Cardiac fibroblast (primary cell): ENCODE results near the gene LBHD2.
A peak's percentile ranks its signal among the peaks of the same experiment; 100 is the strongest.

Experiments used
- DNase-seq, 2 donors: peaks; one replicate each; pipeline versions ENCODE4 v3.0.0 to v3.0.0-alpha.2; 2010; ENCODE audit warnings: low read depth in 2 of 2
- H3K4me3 ChIP-seq, 2 donors: replicated peaks in 1 of 2; 1 replicate in 1 of 2; 2 replicates in 1 of 2; pipeline ENCODE4 v1.5.1; 2011; ENCODE audit warnings: low read depth in 2 of 2, low read length in 2 of 2, mild to moderate bottlenecking in 2 of 2, moderate library complexity in 1 of 2
- TF ChIP-seq, protein P1 (sequence below): IDR thresholded peaks from one replicate; pipeline ENCODE4 v1.5.1; 2011; ENCODE audit warnings: low read depth, mild to moderate bottlenecking, low read length, inconsistent platforms

LBHD2 gene

DNA sequence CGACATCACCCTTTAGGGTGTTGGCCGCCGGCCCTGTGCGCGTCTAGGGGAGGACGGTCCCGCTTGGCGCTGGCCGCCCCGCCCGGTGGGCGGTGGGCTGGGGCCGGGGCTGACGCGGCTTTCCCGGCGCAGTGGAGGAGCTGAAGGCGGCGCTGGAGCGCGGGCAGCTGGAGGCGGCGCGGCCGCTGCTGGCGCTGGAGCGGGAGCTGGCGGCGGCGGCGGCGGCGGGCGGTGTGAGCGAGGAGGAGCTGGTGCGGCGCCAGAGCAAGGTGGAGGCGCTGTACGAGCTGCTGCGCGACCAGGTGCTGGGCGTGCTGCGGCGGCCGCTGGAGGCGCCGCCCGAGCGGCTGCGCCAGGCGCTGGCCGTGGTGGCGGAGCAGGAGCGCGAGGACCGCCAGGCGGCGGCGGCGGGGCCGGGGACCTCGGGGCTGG lies 42.9 kb downstream of the LBHD2 start:
- TF ChIP-seq, protein P1, sequence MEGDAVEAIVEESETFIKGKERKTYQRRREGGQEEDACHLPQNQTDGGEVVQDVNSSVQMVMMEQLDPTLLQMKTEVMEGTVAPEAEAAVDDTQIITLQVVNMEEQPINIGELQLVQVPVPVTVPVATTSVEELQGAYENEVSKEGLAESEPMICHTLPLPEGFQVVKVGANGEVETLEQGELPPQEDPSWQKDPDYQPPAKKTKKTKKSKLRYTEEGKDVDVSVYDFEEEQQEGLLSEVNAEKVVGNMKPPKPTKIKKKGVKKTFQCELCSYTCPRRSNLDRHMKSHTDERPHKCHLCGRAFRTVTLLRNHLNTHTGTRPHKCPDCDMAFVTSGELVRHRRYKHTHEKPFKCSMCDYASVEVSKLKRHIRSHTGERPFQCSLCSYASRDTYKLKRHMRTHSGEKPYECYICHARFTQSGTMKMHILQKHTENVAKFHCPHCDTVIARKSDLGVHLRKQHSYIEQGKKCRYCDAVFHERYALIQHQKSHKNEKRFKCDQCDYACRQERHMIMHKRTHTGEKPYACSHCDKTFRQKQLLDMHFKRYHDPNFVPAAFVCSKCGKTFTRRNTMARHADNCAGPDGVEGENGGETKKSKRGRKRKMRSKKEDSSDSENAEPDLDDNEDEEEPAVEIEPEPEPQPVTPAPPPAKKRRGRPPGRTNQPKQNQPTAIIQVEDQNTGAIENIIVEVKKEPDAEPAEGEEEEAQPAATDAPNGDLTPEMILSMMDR: no peak

DNA sequence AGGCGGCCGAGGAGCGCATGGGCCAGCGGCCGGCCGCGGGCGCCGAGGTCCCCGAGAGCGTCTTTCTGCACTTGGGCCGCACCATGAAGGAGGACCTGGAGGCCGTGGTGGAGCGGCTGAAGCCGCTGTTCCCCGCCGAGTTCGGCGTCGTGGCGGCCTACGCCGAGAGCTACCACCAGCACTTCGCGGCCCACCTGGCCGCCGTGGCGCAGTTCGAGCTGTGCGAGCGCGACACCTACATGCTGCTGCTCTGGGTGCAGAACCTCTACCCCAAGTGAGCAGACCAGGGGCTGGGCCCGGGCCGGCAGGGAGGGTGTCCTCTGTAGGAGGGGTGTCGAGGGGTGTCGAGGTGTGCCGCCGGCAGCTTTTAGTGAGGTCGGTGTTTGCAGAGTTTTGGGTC lies 43.3 kb downstream of the LBHD2 start:
- no peak overlapping the region for H3K4me3 ChIP-seq
- no peak for DNase-seq
- TF ChIP-seq, protein P1: no peak

More for the DNA sequence above, 42.9 kb downstream of the LBHD2 start:
- H3K4me3 ChIP-seq: peak overlapping the region in 1 of 2 donors; percentile 8
- DNase-seq: peak in 1 of 2 donors; percentile 27

DNA sequence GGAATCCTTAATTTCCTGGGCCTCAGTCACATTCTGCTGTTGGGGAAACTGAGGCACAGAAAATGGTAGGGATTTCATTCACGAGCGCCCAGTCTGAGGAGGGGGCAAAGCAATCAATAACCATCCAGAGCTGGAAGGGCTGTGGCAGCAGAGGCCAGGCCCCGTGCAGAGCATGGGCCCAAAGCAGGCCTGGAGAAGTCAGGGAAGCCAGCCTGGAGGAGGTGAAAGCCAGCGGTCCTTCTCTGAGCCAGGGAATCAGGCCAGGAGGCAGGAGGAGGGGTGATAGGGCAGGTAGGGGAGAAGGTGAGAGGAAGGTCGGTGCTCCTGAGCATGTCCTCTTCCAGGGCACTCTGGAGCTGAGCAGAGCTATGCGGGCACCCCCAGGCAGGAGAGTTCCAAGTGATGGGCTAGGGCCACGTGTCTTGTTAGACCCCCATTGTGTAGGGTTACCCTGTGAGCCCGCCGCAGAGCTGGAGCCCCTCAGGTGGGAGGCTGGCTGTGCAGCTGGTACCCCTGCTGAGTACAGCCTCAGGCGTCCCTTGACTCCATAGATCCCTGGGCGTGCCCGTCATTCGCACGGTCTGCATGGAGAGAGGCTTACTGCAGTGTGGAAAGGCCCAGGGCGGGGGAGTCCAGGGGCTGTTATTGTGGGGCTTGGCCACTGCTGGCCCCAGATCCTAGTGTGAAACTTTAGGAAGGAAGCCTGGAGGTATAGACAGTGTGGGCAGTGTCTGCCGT lies 44.0 kb downstream of the LBHD2 start:
- TF ChIP-seq, protein P1: no peak
- DNase-seq: no peak
- H3K4me3 ChIP-seq: no peak overlapping the region

DNA sequence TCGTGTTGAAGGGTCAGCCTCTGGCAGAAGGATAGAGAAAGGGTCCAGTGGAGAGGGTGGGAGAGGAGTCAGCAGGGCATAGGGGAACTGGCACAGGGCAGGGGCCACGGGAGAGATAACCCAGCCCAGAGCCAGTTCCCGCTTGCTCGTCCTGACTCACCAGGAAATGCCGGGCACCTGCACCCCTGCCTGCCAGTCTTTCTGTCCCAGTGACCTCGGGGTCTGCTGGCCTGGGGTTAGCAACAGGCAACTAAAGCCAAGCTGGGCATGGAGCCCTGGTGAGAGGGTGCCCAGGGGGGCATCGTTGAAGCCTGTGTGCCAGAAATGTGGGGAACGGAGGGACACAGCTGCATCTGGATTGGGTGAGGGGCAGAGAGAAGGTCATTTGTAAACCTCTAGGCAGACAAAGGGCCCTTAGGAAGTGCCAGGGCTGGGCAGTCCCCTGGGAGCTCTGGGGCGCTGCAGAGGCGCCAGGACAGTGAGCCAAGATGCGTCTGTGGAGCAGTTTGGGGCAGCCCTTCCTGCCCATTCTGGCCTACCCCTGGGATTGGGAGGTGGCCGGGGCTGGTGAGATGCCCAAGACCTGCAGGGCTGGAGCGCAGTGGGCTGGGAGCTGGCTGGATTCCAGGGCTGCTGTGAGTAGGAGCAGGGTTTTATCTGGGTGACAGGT lies 44.8 kb downstream of the LBHD2 start:
- TF ChIP-seq, protein P1: no peak
- no peak for DNase-seq
- H3K4me3 ChIP-seq: no peak overlapping the region

DNA sequence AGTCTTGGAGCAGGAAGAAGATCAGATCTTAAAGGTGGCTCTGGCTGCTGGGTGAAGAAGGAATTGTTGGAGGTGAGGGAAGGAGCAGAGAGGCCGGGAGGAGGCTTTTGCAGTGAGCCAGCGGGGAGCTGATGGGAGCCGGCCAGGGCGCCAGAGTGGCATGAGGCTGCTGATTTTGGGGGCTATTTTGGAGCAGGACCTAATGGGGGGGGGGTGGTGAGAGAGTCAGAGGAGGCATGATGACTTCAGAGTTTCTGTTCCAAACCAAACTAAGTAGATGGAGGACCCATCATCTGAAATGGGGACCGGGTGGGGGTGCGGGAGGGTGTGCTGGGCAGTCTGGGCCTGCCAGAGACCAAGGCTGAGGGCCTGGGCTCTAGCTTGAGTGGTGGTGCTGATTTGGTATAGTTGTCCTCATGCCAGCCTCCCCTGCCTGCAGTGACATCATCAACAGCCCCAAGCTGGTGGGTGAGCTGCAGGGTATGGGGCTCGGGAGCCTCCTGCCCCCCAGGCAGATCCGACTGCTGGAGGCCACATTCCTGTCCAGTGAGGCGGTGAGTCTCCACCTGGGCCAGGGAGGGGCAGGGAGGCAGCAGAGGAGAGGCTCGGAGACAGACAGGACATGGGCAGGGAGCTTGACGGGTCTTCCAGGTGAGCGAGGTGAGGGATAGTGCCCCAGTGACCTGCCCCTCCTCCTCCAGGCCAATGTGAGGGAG lies 45.4 kb downstream of the LBHD2 start:
- DNase-seq: no peak
- H3K4me3 ChIP-seq: no peak overlapping the region
- TF ChIP-seq, protein P1: no peak

DNA sequence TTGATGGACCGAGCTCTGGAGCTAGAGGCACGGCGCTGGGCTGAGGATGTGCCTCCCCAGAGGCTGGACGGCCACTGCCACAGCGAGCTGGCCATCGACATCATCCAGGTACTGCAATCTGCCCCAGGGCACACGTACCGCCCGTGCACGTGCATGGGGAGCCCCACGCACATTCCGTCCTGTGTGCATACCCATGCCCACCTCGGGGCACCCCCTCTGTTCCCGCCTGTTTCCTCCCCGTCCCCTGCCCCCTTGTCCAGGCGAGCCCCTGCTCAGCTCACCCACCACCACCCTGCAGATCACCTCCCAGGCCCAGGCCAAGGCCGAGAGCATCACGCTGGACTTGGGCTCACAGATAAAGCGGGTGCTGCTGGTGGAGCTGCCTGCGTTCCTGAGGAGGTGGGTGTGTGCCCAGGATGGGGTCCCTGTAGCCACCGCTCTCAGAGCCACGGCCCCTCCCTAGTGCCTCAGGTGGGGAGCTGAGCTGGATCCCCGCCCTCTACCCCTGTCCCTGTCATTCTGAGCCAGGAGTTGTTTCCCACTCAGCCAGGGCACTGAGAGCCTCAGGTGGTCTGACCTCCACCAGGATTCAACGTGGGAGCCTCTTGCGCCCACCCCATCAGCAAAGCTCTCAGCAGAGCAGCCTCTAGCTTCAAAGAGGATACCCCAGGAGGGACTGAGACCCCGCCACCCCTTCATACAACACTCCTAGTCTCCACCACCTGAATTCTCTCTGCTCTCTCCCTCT lies 46.2 kb downstream of the LBHD2 start:
- no peak overlapping the region for H3K4me3 ChIP-seq
- TF ChIP-seq, protein P1: no peak
- no peak for DNase-seq
